AG10803 (cell line): ENCODE measurements around the gene RAB4B.
"Not testable (repeated sequence)": the region's sequence is repeated elsewhere in the genome, so short reads cannot be mapped to it uniquely, and the experiment has no call there.

Experiments
- DNase-seq: peaks from one replicate; pipeline ENCODE4 v3.0.0; 2010; ENCODE audit warnings: low read depth
- H3K4me3 ChIP-seq: 2 replicates; pipeline ENCODE4 v1.5.1; 2011; ENCODE audit warnings: mild to moderate bottlenecking, low read length, control low read depth
- CTCF ChIP-seq: conservative IDR thresholded peaks from 2 replicates; pipeline ENCODE4 v1.5.1; 2011; ENCODE audit warnings: mild to moderate bottlenecking, low read length, control low read depth, inconsistent platforms

RAB4B gene

DNA sequence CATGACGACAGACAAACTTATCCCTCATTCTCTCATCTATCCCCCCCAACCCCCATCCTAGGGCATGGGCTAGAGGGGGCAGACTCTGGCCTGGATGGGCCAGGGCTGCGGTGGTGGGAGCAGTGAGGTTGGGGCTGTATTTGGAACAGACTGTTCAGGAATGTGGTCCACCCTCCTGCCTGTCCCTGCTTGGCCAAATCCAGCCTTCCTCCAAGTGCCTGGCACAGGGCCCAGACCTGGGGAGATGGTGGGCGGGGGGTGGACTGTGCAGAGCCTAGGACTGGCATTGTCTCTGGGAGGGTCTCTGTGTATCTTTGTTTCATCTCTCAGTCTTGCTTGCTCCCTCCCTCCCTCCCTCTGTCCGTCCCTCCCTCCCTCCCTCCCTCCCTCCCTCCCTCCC, 35.1 kb downstream of the RAB4B start:
- no peak for TF ChIP-seq CTCF
- no peak for DNase-seq
- no peak overlapping the region for H3K4me3 ChIP-seq

- H3K4me3 ChIP-seq: no peak overlapping the region
- TF ChIP-seq CTCF: no peak
- DNase-seq: no peak
These were observed 37.2 kb downstream of the RAB4B start for GRCh38 chr19:40815223-40815622.

DNA sequence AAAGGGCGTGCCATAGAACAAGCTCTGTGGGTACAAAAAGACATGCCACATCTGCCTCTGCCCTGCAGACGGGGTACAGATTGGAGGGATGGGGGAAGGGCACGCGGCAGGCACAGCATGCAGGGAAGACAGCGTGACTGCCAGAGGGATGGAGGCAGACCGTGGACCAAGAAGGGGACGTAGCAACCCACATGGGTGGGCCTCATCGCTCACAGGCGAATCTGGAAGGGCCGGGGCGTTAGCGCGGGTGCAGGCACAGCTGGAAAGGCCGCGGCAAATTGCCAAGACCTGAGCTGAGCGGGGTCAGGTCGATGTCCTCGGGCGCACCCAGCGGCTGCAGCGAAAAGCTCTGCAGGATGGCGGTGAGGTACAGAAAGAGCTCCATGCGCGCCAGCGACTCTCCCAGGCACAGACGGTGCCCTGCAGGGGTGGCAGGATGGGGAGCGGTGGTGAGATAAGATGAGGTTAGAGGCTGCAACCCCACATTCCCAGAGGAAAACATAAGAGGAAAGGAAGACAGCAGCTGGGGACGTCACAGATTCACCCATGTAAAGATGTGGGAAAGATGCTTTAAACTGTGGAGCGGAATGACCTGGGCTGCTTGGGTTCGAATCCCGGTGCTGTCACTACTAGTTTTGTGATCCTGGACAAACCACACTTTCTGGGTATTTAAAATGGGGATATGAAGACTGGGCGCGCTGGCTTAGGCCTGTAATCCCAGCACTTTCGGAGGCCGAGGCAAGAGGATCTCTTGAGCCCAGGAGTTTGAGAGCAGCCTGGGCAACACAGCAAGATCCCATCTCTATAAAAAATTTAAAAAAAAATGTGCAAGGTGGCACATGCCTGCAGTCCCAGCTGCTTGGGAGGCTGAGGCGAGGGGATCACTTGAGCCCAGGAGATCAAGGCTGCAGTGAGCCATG, 40.7 kb downstream of the RAB4B start:
- peak; percentile 28 for TF ChIP-seq CTCF
- peak overlapping the region; percentile 40; the same call in 1 of the 2 replicates for H3K4me3 ChIP-seq
- not testable (repeated sequence) for DNase-seq

GRCh38 chr19:40819479-40820234, 41.6 kb downstream of the RAB4B start:
- not testable (repeated sequence) for H3K4me3 ChIP-seq
- DNase-seq: peak; percentile 35
- peak; percentile 77 for TF ChIP-seq CTCF

DNA sequence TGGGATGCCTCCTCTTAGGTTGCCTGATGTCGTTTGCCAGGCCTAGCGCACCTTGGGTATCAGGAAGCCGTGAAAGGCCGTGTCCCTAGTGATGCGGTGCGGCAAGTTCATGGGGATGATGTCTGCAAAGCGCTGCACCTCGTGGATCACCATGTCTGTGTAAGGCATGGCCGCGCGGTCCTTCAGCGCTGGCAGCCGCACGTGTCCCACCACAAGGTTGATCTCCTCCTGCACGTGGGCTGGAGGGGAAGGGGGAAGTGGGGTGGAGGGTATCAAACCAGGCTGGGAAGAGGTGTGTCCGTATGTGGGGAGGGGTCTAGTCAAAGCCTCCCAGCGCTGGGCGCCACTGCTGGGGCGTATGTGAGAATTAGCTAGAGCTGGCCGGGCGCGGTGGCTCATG, 44.1 kb downstream of the RAB4B start:
- H3K4me3 ChIP-seq: no peak overlapping the region
- TF ChIP-seq CTCF: no peak
- no peak for DNase-seq

- H3K4me3 ChIP-seq, DNase-seq: not testable (repeated sequence)
These were observed 44.9 kb downstream of the RAB4B start for GRCh38 chr19:40822704-40823553.

DNA sequence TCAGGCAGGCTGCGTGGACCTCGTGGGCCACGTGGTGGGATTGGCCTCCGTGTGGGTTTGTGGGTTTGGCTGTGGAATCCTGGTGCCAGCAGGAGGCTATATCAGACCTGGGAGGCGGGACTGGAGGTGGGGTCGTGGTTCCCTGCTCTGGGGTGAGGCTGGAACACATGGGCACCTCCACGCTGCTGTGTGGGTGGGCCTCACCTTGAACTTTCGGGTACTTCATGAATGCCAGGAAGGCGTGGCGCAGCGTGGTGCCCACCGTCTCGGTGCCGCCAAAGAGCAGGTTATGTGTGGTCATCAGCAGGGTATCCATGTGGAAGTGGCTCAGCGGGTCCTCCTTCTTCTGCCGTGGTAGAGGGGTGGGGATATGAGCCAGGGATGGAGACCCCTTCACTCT, 46.9 kb downstream of the RAB4B start:
- not testable (repeated sequence) for H3K4me3 ChIP-seq, DNase-seq

- DNase-seq, H3K4me3 ChIP-seq: not testable (repeated sequence)
These were observed 47.5 kb downstream of the RAB4B start for GRCh38 chr19:40825460-40826095.

DNA sequence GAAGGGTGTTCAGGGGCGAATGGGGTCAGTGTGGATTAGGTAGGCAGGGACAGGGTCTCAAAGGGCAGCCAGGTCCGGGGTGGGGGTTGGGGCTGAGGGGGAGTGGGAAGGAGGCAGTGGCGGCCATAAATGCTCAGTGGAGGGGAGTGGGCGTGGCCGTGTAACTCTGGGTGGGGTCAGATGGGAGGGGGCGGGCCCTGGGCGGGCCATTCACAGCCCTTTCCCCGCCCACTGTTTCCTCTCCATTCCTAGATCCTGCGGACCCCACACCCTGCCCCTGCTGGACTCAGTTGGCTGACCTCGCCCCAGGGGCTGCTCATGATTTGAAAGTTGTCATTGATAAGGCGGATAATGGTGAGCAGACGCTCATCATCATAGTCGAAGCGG, 48.3 kb downstream of the RAB4B start:
- DNase-seq, H3K4me3 ChIP-seq: not testable (repeated sequence)

GRCh38 chr19:40826699-40827385, 48.8 kb downstream of the RAB4B start:
- not testable (repeated sequence) for H3K4me3 ChIP-seq
- peak; percentile 71 for DNase-seq
